SK-N-SH (cell line): Measurements from ENCODE around the gene TEPSIN. TPM values are rescaled to one million over a fixed set of nuclear protein-coding genes. Genes with fewer than 3 reads are reported as not detected.

Experiments used
- CTCF ChIA-PET: fragments of 300-600, 350-600 bp; formaldehyde crosslinking; extraction: SDS; loops from one replicate; lab custom pipeline; 2021; lab: Yijun Ruan, JAX
- POLR2A ChIA-PET: fragments of 350-600 bp; sonication (Branson Sonifier 250); formaldehyde crosslinking; extraction: SDS; loops from one replicate; lab custom pipeline; 2020; ENCODE audit warnings: antibody characterized with exemption, inconsistent platforms; lab: Yijun Ruan, JAX
- DNase-seq: peaks from one replicate; pipeline ENCODE4 v3.0.0; 2012
- H2AFZ ChIP-seq: fragments of 200-600 bp; sonication (generic); 2 replicates; pipeline ENCODE4 v1.8.1; 2016; ENCODE audit warnings: antibody characterized with exemption, mild to moderate bottlenecking, low read depth
- H3F3A ChIP-seq: fragments of 200-600 bp; sonication (generic); replicated peaks from 2 replicates; pipeline ENCODE3; 2016; ENCODE audit warnings: antibody characterized with exemption, mild to moderate bottlenecking; ENCODE audit not compliant: insufficient read depth
- H3K27ac ChIP-seq, 2 experiments: fragments of 200-500 bp in 1 of 2; fragments of 200-600 bp in 1 of 2; sonication (Bioruptor generic) in 1 of 2; sonication (generic), shearing (Covaris generic) in 1 of 2; 2 replicates each; pipeline versions ENCODE4 v1.5.1 to v1.6.1; 2014 to 2016; ENCODE audit warnings: low read depth in 2 of 2, inconsistent platforms in 1 of 2, low read length in 1 of 2, mild to moderate bottlenecking in 1 of 2, mixed read lengths in 1 of 2
- H3K27me3 ChIP-seq: fragments of 200-600 bp; sonication (generic), shearing (Covaris generic); 2 replicates; pipeline ENCODE4 v1.6.1; 2016; ENCODE audit warnings: mixed run types; ENCODE audit not compliant: insufficient read depth
- H3K36me3 ChIP-seq, 2 experiments: fragments of 200-500 bp in 1 of 2; fragments of 200-600 bp in 1 of 2; sonication (Bioruptor generic) in 1 of 2; sonication (generic) in 1 of 2; replicated peaks in 1 of 2; 2 replicates each; pipeline versions ENCODE3 to v1.5.1; 2014 to 2016; ENCODE audit warnings: low read length in 1 of 2, mild to moderate bottlenecking in 1 of 2; ENCODE audit not compliant: insufficient read depth in 2 of 2, control insufficient read depth in 1 of 2
- H3K4me1 ChIP-seq, 2 experiments: fragments of 200-500 bp in 1 of 2; fragments of 200-600 bp in 1 of 2; sonication (Bioruptor generic) in 1 of 2; sonication (generic), shearing (Covaris generic) in 1 of 2; 2 replicates each; pipeline versions ENCODE4 v1.5.1 to v1.6.1; 2014 to 2016; ENCODE audit warnings: low read depth in 1 of 2, low read length in 1 of 2, mixed run types in 1 of 2; ENCODE audit not compliant: insufficient read depth in 2 of 2, control insufficient read depth in 1 of 2
- H3K4me2 ChIP-seq: fragments of 200-600 bp; sonication (generic), shearing (Covaris generic); 2 replicates; pipeline ENCODE4 v1.6.1; 2017; ENCODE audit warnings: mixed run types
- H3K4me3 ChIP-seq, 2 experiments: fragments of 200-500 bp in 1 of 2; fragments of 200-600 bp in 1 of 2; sonication (Bioruptor generic) in 1 of 2; sonication (generic), shearing (Covaris generic) in 1 of 2; 2 replicates each; pipeline versions ENCODE4 v1.5.1 to v1.8.1; 2014 to 2016; ENCODE audit warnings: low read depth in 2 of 2, inconsistent platforms in 1 of 2, low read length in 1 of 2, mild to moderate bottlenecking in 1 of 2, mixed read lengths in 1 of 2, moderate library complexity in 1 of 2
- H3K79me2 ChIP-seq: fragments of 200-600 bp; sonication (generic); 2 replicates; pipeline ENCODE4 v1.8.1; 2017; ENCODE audit warnings: mild to moderate bottlenecking; ENCODE audit not compliant: insufficient read depth
- H3K9ac ChIP-seq: fragments of 200-600 bp; sonication (generic); 2 replicates; pipeline ENCODE4 v1.6.1; 2017; ENCODE audit warnings: mixed run types
- H3K9me2 ChIP-seq: fragments of 200-600 bp; sonication (generic); 2 replicates; pipeline ENCODE4 v1.6.1; 2017; ENCODE audit warnings: mixed run types
- H3K9me3 ChIP-seq: fragments of 200-600 bp; sonication (generic); 2 replicates; pipeline ENCODE4 v1.6.1; 2017; ENCODE audit warnings: mixed run types, mild to moderate bottlenecking, moderate library complexity
- H4K20me1 ChIP-seq: fragments of 200-600 bp; sonication (generic); 2 replicates; pipeline ENCODE4 v1.6.1; 2017; ENCODE audit warnings: mild to moderate bottlenecking, mixed run types; ENCODE audit not compliant: insufficient read depth
- ELF1 ChIP-seq: IDR thresholded peaks from 2 replicates; pipeline ENCODE4 v1.4.0; 2012
- EP300 ChIP-seq, 2 experiments: IDR thresholded peaks; 2 replicates each; pipeline versions ENCODE4 v1.4.0 to v1.6.1; 2012; ENCODE audit warnings: borderline replicate concordance in 1 of 2, low read depth in 1 of 2, low read length in 1 of 2
- FOXM1 ChIP-seq: IDR thresholded peaks from 2 replicates; pipeline ENCODE4 v1.4.0; 2012; ENCODE audit warnings: low read depth, mild to moderate bottlenecking
- RAD21 ChIP-seq: IDR thresholded peaks from 2 replicates; pipeline ENCODE4 v1.6.1; 2012; ENCODE audit warnings: mild to moderate bottlenecking, low read length
- REST ChIP-seq: IDR thresholded peaks from 2 replicates; pipeline ENCODE4 v1.6.1; 2012; ENCODE audit warnings: mild to moderate bottlenecking, low read depth, low read length, moderate library complexity
- SMC3 ChIP-seq: IDR thresholded peaks from 2 replicates; pipeline ENCODE4 v1.6.1; 2012; ENCODE audit warnings: low read depth, low read length, improper control_type of control experiment
- WGBS: methylation state at CpG from one replicate; pipeline ENCODE4 v1.1.6; 2017; ENCODE audit warnings: low lambda C conversion rate; 5-methylcytosine and 5-hydroxymethylcytosine counted together
- polyA plus RNA-seq, 3 experiments: library from polyadenylated mRNA; depleted of rRNA; stranded (reverse); fragments of >200 nt; gene quantifications; 2 replicates each; pipeline ENCODE4 v1.2.3, GENCODE V29; 2012

Gene TEPSIN
- polyA plus RNA-seq, 1 of the 3 experiments (the other 2 are of a cell fraction), result 35.3 TPM

- Histone ChIP-seq H3K4me2 (no peak overlapping the region), H3F3A (no peaks in the 10 kb centered on the region), H3K27ac (no peak overlapping the region), H4K20me1 (no peaks in the 10 kb centered on the region), H3K36me3 (peaks cover 0 to 25% of the 10 kb centered on the region in 2 experiments), H3K4me1 (no peaks in the 10 kb centered on the region; a peak in 1 of 4 replicates), H2AFZ (no peak overlapping the region), H3K79me2 (no peaks in the 10 kb centered on the region), H3K9ac (no peak overlapping the region), H3K27me3 (no peaks in the 10 kb centered on the region), H3K4me3 (no peak overlapping the region), H3K9me2 (no peaks in the 10 kb centered on the region), H3K9me3 (no peaks in the 10 kb centered on the region)
- DNase-seq, result no peak
- CTCF ChIA-PET, result interaction anchor here (0.9 to 6.3 kb wide), 7 partner anchors 9 to 202 kb away, joined by 3 to 46 read pairs (median 3); no protein-coding TSS in a partner anchor
- TF ChIP-seq ELF1 (no peak), EP300 (IDR thresholded peaks at IDR 0.05; ENCODE audit: borderline replicate concordance in 1 of 2, low read depth in 1 of 2, low read length in 1 of 2) (no peak), FOXM1 (no peak)
- WGBS, result 95% methylated on average over 16 of the region's 20 CpGs
- POLR2A ChIA-PET, result interaction anchor here (0.9 kb wide), 1 partner anchor 25 kb away, joined by 3 read pairs; the partner anchor contains the start of genes AATK and PVALEF
Measured at GRCh38 chr17:81191116-81191515, 47.7 kb downstream of the TEPSIN start.

- H4K20me1 ChIP-seq, result no peaks in the 10 kb centered on the region
- no peak for TF ChIP-seq REST
- no peak for TF ChIP-seq RAD21
- no peak for TF ChIP-seq EP300 (IDR thresholded peaks at IDR 0.05; ENCODE audit: borderline replicate concordance in 1 of 2, low read depth in 1 of 2, low read length in 1 of 2)
- TF ChIP-seq SMC3, result no peak
- 97% methylated on average over 22 of the region's 28 CpGs for WGBS
- H3K9me2 ChIP-seq, result no peaks in the 10 kb centered on the region
- no peak overlapping the region for H3K4me3 ChIP-seq
- no peak overlapping the region for H3K27ac ChIP-seq
- DNase-seq, result no peak
- no peaks in the 10 kb centered on the region for H3K27me3 ChIP-seq
- H2AFZ ChIP-seq, result no peak overlapping the region
- no peak overlapping the region for H3K4me2 ChIP-seq
- ChIA-PET CTCF (interaction anchor here (0.9 to 6.3 kb wide), 8 partner anchors 10 to 201 kb away, joined by 3 to 46 read pairs (median 4); no protein-coding TSS in a partner anchor), POLR2A (interaction anchor here (0.9 kb wide), 1 partner anchor 25 kb away, joined by 3 read pairs; the partner anchor contains the start of genes AATK and PVALEF)
- H3K4me1 ChIP-seq, result no peaks in the 10 kb centered on the region; a peak in 1 of 4 replicates
- no peaks in the 10 kb centered on the region for H3K79me2 ChIP-seq
- no peak overlapping the region for H3K9ac ChIP-seq
- H3K9me3 ChIP-seq, result no peaks in the 10 kb centered on the region
- H3K36me3 ChIP-seq, result peaks cover 0 to 20% of the 10 kb centered on the region in 2 experiments
- H3F3A ChIP-seq, result no peaks in the 10 kb centered on the region
Measured at GRCh38 chr17:81190591-81190990, 48.3 kb downstream of the TEPSIN start.
